NCI-H69 (cell line): Measurements from ENCODE around the gene TRAK1.
A peak's percentile ranks its signal among the peaks of the same experiment; 100 is the strongest.

Experiments
- DNase-seq: peaks from one replicate; lab custom pipeline; 2025; lab: John Stamatoyannopoulos, UW

Gene TRAK1

GRCh38 chr3:42177801-42178150 is 86.6 kb downstream of the TRAK1 start:
- no peak for DNase-seq

GRCh38 chr3:42179110-42179725 is 88.1 kb downstream of the TRAK1 start:
- peak; percentile 70 for DNase-seq

- DNase-seq = no peak
Observed at GRCh38 chr3:42180901-42181300, 89.7 kb downstream of the TRAK1 start.

GRCh38 chr3:42182555-42182954 is 91.4 kb downstream of the TRAK1 start:
- no peak for DNase-seq

GRCh38 chr3:42183991-42184632 is 93.0 kb downstream of the TRAK1 start:
- no peak for DNase-seq

GRCh38 chr3:42184651-42185443 is 93.7 kb downstream of the TRAK1 start:
- no peak for DNase-seq

GRCh38 chr3:42187936-42188335 is 96.8 kb downstream of the TRAK1 start:
- DNase-seq = no peak

GRCh38 chr3:42188376-42188775 is 97.2 kb downstream of the TRAK1 start:
- no peak for DNase-seq

GRCh38 chr3:42189001-42189460 is 97.9 kb downstream of the TRAK1 start:
- DNase-seq = peak; percentile 4

GRCh38 chr3:42189736-42190135 is 98.6 kb downstream of the TRAK1 start:
- no peak for DNase-seq

GRCh38 chr3:42190701-42191442 is 99.7 kb downstream of the TRAK1 start:
- DNase-seq = peak; percentile 64

GRCh38 chr3:42191443-42191747 is 100.2 kb downstream of the TRAK1 start:
- DNase-seq = no peak

- DNase-seq = no peak
Observed at GRCh38 chr3:42192334-42193200, 101.4 kb downstream of the TRAK1 start.

- no peak for DNase-seq
Observed at GRCh38 chr3:42194943-42195510, 103.9 kb downstream of the TRAK1 start.

GRCh38 chr3:42195879-42196330 is 104.7 kb downstream of the TRAK1 start:
- DNase-seq = no peak

- DNase-seq = no peak
Observed at GRCh38 chr3:42198709-42199108, 107.6 kb downstream of the TRAK1 start.

GRCh38 chr3:42202217-42202865 is 111.2 kb downstream of the TRAK1 start:
- DNase-seq = no peak

GRCh38 chr3:42204867-42205599 is 113.9 kb downstream of the TRAK1 start:
- DNase-seq = peak; percentile 57

GRCh38 chr3:42205800-42206514 is 114.8 kb downstream of the TRAK1 start:
- DNase-seq = peak; percentile 15
